BLaER1 treated with 17β-estradiol and CSF1 and Interleukin-3, amounts not matched to agents 10 nM and 100 nM (cell line): ENCODE data around the gene SRPK2.
"Not testable (repeated sequence)": the region's sequence is repeated elsewhere in the genome, so short reads cannot be mapped to it uniquely, and the experiment has no call there.

Source experiments
- H3K27ac ChIP-seq, 11 experiments: shearing (Covaris generic); formaldehyde crosslinking; 2 replicates each; pipeline ENCODE4 v1.8.1; 2022
- H3K27me3 ChIP-seq, 11 experiments: shearing (Covaris generic); formaldehyde crosslinking; 2 replicates each; pipeline ENCODE4 v1.8.1; 2022
- H3K36me3 ChIP-seq, 11 experiments: shearing (Covaris generic); formaldehyde crosslinking; 2 replicates each; pipeline ENCODE4 v1.8.1; 2022
- H3K4me1 ChIP-seq, 10 experiments: shearing (Covaris generic); formaldehyde crosslinking; 2 replicates each; pipeline ENCODE4 v1.8.1; 2022
- H3K4me2 ChIP-seq, 11 experiments: shearing (Covaris generic); formaldehyde crosslinking; 2 replicates each; pipeline ENCODE4 v1.8.1; 2022
- H3K4me3 ChIP-seq, 10 experiments: shearing (Covaris generic); formaldehyde crosslinking; 2 replicates each; pipeline ENCODE4 v1.8.1; 2022
- H3K9ac ChIP-seq, 11 experiments: shearing (Covaris generic); formaldehyde crosslinking; 2 replicates each; pipeline ENCODE4 v1.8.1; 2022
- H3K9me3 ChIP-seq, 11 experiments: shearing (Covaris generic); formaldehyde crosslinking; replicated peaks in 1 of 11; 2 replicates each; pipeline ENCODE4 v1.8.1; 2022
- H4K20me1 ChIP-seq, 11 experiments: shearing (Covaris generic); formaldehyde crosslinking; 2 replicates each; pipeline ENCODE4 v1.8.1; 2022
- Cebpa-rat ChIP-seq, 11 experiments: shearing (Covaris generic); IDR thresholded peaks; 2 replicates each; pipeline ENCODE4 v1.8.1; 2022

SRPK2 gene

DNA sequence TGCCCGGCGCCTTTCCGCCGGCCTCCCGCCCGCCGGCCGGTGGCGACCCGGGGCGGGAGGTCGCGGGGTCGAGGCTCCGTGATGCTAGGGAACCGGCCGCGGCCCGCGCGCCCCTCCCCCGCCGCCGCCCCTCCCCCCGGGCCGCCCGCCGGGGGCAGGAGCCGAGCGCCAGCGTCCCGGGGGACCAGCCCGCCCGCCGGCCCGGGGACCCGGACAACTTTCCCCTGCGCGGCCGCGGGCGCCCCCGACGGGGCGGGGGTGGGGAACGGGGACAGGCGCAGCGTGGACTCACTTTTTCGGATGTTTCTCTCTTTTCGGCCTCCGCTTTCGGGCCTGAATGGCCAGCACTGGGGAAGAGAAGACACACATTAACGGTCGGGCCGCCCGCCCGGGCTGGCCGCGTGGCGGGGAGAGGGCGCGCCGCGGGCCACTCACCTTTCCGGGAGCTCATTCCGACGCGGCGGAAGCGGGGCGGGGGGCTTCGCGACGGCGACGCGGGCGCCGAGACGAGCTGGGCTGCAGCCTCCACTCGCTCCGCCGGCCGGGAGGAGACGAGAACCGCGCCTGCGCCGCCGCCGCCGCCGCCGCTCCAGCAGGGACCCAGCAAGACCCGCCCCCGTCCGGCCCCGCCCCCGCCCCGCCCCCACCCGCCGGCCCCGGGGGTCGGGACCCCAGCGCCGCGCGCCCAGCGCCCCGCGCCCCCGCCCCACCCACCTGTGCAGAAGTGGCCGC lies at the start of gene SRPK2:
Gene SRPK2, minus strand, starts transcription at position 566 of the 732 bp plus-strand sequence.
- Histone ChIP-seq H3K9me3 (no peaks in the 10 kb centered on the region), H4K20me1 (peaks cover 19 to 47% (median 41%) of the 10 kb centered on the region in 11 experiments; a peak in 21 of 22 replicates), H3K4me2 (peak within 1 kb of the TSS; percentile 79 to 99 (median 89)), H3K4me3 (peak within 1 kb of the TSS; percentile 83 to 98 (median 93)), H3K36me3 (peaks cover 5 to 12% (median 9%) of the 10 kb centered on the region in 11 experiments; a peak in 11 of 22 replicates), H3K9ac (peak within 1 kb of the TSS; percentile 84 to 95 (median 90)), H3K4me1 (peaks cover 9 to 22% (median 13%) of the 10 kb centered on the region in 10 experiments; a peak in 18 of 20 replicates), H3K27ac (peak within 1 kb of the TSS; percentile 54 to 90 (median 85)), H3K27me3 (0 out of 22 replicates have a peak, but pooled peaks cover 0 to 3% (median 0%) of the 10 kb centered on the region in 11 experiments)
- TF ChIP-seq Cebpa-rat (IDR thresholded peaks at IDR 0.05), result no peak

DNA sequence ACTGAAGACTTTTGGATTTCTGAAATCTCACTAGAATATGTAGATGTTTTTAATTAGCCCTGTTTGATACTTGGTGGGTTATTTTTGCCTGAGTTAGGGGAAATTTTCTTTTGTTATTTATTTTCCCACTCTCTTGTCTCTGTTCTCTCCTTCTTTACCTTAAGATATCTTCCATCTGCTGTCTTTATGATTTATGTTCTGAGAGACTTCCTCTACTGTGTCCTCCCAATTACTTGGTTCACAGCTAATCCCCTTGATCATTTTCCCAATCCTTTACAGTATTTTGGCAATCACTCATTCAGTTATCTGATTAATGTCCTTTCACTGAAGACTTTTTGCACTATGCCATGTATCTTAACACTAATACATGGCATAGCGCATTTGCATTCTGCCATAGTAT lies 49.5 kb upstream of the SRPK2 start:
- TF ChIP-seq Cebpa-rat (IDR thresholded peaks at IDR 0.05), result no peak
- Histone ChIP-seq H4K20me1 (no peaks in the 10 kb centered on the region), H3K4me2 (no peak overlapping the region), H3K27me3 (no peaks in the 10 kb centered on the region), H3K4me3 (no peak overlapping the region), H3K27ac (no peak overlapping the region), H3K4me1 (peaks cover 0 to 5% (median 0%) of the 10 kb centered on the region in 10 experiments; a peak in 2 of 20 replicates), H3K36me3 (no peaks in the 10 kb centered on the region), H3K9ac (no peak overlapping the region), H3K9me3 (peaks cover 0 to 16% (median 0%) of the 10 kb centered on the region in 11 experiments; a peak in 12 of 22 replicates)

DNA sequence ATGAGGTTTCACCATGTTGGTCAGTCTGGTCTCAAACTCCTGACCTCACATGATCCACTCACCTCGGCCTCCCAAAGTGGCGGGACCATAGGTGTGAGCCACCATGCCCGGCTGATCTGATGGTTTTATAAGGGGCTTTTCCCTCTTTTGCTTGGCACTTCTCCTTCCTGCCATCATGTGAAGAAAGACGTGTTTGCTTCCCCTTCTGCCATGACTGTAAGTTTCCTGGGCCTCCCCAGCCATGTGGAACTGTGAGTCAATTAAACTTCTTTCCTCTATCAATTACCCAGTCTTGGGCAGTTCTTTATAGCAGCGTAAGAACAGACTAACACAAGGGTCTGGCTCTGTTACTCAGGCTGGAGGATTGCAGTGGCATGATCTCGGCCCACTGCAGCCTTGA lies 48.6 kb upstream of the SRPK2 start:
- H3K27ac ChIP-seq, result not testable (repeated sequence)

DNA sequence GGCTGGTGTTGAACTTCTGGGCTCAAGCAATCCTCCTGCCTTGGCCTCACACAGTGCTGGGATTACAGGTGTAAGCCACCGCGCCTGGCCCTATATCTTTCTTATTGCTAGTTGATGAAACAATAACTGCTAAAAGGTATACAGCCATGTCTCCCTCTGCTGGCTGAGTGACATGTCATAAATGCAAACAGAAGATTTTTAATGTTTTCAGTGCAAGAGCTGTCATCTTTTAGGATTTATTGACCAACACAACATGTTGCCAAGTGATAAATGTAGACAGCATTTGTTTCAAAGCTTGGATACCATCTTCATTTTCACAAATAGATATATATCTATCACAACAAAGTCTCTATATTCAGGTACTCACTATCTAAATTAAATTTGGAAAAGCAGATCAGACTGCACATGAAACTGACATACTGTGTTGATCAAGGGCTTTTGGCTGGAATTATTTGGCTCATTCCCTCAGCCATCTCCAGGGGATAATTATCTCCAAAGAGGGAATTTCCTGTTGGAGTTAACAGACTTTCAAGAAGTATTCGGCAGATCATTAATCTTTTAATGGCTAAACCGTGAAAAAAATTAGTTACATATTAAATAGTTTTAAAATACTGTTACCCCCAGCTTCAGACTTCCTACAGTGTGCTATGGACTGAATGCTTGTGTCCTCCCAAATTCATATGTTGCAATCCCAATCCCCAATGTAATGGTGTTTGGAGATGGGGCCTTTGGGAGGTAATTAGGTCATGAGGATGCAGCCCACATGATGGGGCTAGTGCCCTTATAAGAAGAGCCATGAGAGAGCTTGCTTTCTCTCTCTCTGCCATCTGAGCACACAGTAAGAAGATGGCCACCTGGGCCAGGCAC lies 41.3 kb upstream of the SRPK2 start:
- Histone ChIP-seq H3K36me3 (no peaks in the 10 kb centered on the region), H3K27me3 (no peaks in the 10 kb centered on the region), H3K4me3 (no peak overlapping the region), H3K4me2 (no peak overlapping the region), H3K27ac (no peak overlapping the region), H3K9me3 (0 out of 22 replicates have a peak, but pooled peaks cover 0 to 6% (median 0%) of the 10 kb centered on the region in 11 experiments), H3K9ac (no peak overlapping the region), H4K20me1 (no peaks in the 10 kb centered on the region), H3K4me1 (no peaks in the 10 kb centered on the region)
- TF ChIP-seq Cebpa-rat (IDR thresholded peaks at IDR 0.05), result no peak

More for the DNA sequence above, 48.6 kb upstream of the SRPK2 start:
- H4K20me1 ChIP-seq, H3K36me3 ChIP-seq, H3K9ac ChIP-seq, H3K4me2 ChIP-seq, H3K27me3 ChIP-seq, H3K4me1 ChIP-seq, H3K4me3 ChIP-seq: not testable (repeated sequence)
- H3K9me3 ChIP-seq, result peaks cover 0 to 16% (median 0%) of the 10 kb centered on the region in 11 experiments; a peak in 12 of 22 replicates

DNA sequence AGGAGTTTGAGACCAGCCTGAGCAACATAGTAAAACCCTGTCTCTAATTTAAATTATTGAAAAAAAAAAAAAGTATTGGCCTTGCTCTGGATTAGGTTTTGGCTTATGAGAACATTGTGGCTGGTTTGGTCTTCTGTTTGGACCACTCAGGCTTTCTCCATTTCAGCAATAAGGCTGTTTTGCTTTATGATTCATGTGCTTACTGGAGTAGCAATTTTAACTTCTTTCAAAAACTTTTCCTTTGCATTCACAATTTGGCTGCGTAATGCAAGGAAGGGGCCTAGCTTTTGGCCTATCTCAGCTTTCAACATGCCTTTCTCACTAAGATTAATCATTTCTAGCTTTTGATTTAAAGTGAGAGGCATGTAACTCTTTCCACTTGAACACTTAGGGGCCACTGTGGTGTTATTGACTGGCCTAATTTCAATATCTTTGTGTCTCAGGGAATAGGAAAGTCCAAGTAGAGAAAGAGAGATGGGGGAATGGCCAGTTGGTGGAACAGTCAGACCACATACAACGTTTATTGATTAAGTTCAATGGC lies 38.0 kb upstream of the SRPK2 start:
- H3K4me1 ChIP-seq, result no peaks in the 10 kb centered on the region
- peaks cover 0 to 11% (median 0%) of the 10 kb centered on the region in 11 experiments; a peak in 1 of 22 replicates for H3K9me3 ChIP-seq
- H4K20me1 ChIP-seq, result no peaks in the 10 kb centered on the region
- H3K4me2 ChIP-seq, result no peak overlapping the region
- no peaks in the 10 kb centered on the region for H3K27me3 ChIP-seq
- H3K27ac ChIP-seq, result no peak overlapping the region
- no peak overlapping the region for H3K9ac ChIP-seq
- no peaks in the 10 kb centered on the region for H3K36me3 ChIP-seq
- H3K4me3 ChIP-seq, result no peak overlapping the region
- TF ChIP-seq Cebpa-rat (IDR thresholded peaks at IDR 0.05), result no peak

DNA sequence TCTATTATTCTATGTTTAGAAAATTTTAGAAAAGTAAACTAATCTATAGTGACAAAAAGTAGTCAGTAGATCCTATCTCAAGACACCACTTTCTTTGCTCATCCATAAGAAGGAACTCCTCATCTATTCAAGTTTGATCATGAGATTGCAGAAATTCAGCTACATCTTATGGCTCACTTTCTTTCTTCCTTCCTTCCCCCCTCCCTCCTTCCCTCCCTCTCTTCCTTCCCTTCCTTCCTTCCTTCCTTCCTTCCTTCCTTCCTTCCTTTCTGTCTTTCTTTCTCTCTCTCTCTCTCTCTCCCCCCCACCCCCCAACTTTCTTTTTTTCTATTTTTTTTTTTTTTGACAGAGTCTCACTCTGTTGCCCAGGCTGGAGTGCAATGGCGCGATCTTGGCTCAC lies 35.3 kb upstream of the SRPK2 start:
- no peaks in the 10 kb centered on the region for H3K4me1 ChIP-seq
- peaks cover 0 to 11% (median 0%) of the 10 kb centered on the region in 11 experiments; a peak in 1 of 22 replicates for H3K9me3 ChIP-seq
- H3K4me3 ChIP-seq, result no peak overlapping the region
- no peak overlapping the region for H3K9ac ChIP-seq
- no peaks in the 10 kb centered on the region for H3K27me3 ChIP-seq
- no peak overlapping the region for H3K4me2 ChIP-seq
- H4K20me1 ChIP-seq, result no peaks in the 10 kb centered on the region
- no peak for TF ChIP-seq Cebpa-rat (IDR thresholded peaks at IDR 0.05)
- no peaks in the 10 kb centered on the region for H3K36me3 ChIP-seq
- no peak overlapping the region for H3K27ac ChIP-seq

DNA sequence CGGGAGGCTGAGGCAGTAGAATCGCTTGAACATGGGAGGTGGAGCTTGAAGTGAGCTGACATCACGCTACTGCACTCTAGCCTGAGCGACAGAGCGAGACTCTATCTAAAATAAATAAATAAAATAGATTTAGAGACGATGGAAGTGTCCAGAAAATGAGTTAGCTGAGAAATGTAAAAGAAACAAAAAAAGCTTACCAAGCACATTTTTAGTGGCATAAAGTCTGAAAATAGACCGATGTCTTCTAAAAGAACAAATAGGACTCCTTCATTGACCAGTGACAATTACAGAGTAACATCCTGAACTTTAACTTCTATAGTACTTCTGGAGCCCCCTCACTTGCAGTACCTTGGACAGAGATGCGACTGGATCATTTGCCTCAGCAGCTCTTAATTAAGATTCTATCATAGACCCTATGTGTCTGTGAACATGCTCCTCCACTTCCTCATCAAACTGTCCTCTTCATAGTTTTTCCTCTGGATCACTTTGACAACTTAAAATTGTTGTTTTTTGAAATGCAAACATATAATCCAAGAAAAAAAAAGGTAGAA lies 25.2 kb upstream of the SRPK2 start:
- Histone ChIP-seq H3K4me3 (no peak overlapping the region), H3K27me3 (no peaks in the 10 kb centered on the region), H3K36me3 (no peaks in the 10 kb centered on the region), H3K9me3 (peaks cover 0 to 8% (median 0%) of the 10 kb centered on the region in 11 experiments; a peak in 6 of 22 replicates), H3K27ac (no peak overlapping the region), H4K20me1 (no peaks in the 10 kb centered on the region), H3K9ac (no peak overlapping the region), H3K4me1 (no peaks in the 10 kb centered on the region), H3K4me2 (no peak overlapping the region)
- no peak for TF ChIP-seq Cebpa-rat (IDR thresholded peaks at IDR 0.05)

DNA sequence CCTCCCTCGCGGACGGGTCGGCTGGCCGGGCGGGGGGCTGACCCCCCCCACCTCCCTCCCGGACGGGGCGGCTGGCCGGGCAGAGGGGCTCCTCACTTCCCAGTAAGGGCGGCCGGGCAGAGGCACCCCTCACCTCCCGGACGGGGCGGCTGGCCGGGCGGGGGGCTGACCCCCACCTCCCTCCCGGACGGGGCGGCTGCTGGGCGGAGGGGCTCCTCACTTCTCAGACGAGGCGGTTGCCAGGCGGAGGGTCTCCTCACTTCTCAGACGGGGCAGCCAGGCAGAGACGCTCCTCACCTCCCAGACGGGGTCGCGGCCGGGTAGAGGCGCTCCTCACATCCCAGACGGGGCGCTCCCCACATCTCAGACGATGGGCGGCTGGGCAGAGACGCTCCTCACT lies 22.1 kb upstream of the SRPK2 start:
- H3K4me1 ChIP-seq, result not testable (repeated sequence)

DNA sequence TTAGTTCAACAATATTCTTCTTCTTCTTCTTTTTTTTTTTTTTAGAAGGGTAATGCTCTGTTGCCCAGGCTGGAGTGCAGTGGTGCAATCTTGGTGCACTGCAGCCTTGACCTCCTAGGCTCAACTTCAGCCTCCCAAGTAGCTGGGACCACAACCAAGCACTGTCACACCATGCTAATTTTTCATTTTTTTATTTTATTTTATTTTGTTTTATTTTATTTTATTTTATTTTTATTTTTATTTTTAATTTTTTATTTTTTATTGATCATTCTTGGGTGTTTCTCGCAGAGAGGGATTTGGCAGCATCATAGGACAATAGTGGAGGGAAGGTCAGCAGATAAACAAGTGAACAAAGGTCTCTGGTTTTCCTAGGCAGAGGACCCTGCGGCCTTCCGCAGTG lies 21.1 kb upstream of the SRPK2 start:
- not testable (repeated sequence) for H3K4me3 ChIP-seq, H3K27me3 ChIP-seq, H3K4me2 ChIP-seq, H3K27ac ChIP-seq, H3K4me1 ChIP-seq, H4K20me1 ChIP-seq, H3K9me3 ChIP-seq, H3K9ac ChIP-seq, H3K36me3 ChIP-seq

More for the DNA sequence above, 22.1 kb upstream of the SRPK2 start:
- not testable (repeated sequence) for H3K4me3 ChIP-seq, H3K36me3 ChIP-seq, H3K4me2 ChIP-seq, H3K27me3 ChIP-seq, H3K9me3 ChIP-seq, H4K20me1 ChIP-seq, H3K9ac ChIP-seq, H3K27ac ChIP-seq
